GM19455 (cell line): ENCODE results near the gene SLC9A2.
A peak's percentile ranks its signal among the peaks of the same experiment; 100 is the strongest.

Experiments used
- ATAC-seq: cut with Tn5 transposase; IDR thresholded peaks from one replicate; pipeline ENCODE4 v1.9.1; 2021; ENCODE audit not compliant: unreplicated experiment

Gene SLC9A2

DNA sequence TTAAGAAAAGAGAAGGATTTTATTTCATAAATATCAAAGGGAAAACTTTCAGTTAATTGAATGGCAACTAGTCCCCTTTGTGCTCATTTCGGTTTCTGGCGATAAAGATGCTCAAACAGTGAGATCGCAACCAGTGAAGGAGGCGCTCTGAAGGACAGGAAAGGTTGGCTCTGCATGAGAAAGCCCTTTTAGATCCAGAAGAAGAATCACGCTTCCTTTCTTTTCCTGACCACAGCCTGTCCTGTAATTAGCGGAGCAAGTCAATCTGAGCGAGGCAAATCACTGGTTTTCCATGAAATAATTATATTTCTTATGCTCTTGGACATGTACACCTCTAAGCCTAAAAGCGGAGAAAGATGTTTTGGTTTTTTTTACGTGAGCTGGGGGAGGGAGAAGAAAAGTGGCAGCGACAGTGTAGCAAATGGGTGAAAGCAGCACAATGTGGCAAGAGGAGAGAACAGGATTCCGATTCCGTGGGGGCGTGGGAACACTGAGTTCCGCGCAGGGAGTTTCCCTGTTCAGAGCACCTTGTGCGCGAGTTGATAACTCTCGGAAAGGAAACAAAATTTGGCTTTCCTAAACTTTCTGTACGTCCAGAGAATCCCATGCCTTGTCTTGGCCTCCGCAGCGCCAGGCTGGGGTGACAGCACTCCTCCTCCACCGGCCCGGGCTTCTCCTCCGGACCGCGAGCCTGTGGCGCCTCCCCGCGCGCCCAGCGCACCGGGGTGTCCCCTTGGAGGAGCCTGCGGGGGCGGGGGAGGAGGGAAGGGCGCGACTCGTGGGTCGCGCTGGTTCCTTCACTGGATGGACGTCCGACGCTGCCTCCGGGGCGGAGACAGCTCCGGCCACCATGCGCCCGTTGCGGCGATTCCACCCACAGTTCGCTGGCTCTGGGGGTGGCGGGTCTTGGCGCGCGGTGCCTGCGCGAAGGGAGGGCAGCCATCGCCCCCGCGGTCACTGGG is 620 bp upstream of the SLC9A2 start:
- ATAC-seq = no peak

DNA sequence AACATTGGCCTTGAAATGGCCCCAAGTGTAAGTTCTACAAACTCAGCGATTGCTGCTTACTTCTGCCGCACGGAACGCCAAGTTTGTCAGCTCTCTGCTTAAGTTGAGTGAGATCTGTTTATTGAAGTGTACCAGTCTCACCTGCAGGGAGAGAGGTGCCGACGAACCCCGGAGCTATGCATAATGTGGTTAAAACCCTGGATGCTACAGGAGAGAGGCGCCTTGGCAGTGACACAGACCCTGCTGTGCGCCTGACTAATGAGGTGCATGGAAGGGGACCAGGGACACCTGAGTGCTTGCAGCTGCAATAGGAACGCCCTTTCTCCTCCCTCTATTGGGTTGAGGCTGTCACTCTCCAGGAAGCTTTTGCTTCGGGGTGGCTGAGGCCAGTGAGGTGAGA is 979 bp downstream of the SLC9A2 start:
- no peak for ATAC-seq

DNA sequence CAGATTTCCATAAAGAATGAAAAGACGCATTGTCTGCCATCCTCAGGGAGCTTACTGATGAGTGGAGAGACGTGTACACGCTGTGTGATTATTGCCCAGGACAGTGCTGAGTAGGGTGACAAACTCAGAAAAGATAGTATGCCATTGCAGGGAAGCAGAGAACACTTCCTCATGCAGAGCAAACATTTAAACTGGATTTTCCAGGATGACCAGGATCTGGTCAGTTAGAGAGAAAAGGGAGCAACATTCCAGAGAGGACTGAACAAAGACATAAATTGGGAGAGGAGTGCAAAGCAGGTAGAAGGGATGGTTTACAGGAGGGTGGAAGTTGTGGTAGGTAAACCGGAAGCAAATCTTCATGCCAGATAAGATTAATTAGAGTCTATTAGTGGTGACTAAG is 2.3 kb downstream of the SLC9A2 start:
- ATAC-seq = no peak

DNA sequence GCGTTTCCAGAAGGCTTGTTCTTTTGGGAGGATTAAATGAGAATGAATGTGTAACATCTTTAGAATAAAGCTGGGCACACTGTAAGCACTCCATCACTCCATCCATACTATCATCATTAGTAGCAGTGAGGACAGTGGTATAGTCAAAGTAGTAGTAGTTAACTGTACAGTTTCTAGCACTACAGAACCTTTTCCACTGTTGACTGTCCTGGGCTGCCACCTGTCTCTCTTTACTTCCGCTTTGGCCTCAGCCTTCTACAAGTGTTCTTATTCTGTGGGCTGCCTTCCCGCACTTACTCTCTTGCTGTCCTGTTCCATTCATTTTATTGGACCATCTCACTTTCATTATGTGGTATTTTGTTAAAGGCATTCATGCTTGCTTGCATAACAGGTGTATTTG is 3.3 kb downstream of the SLC9A2 start:
- peak; percentile 60 for ATAC-seq

DNA sequence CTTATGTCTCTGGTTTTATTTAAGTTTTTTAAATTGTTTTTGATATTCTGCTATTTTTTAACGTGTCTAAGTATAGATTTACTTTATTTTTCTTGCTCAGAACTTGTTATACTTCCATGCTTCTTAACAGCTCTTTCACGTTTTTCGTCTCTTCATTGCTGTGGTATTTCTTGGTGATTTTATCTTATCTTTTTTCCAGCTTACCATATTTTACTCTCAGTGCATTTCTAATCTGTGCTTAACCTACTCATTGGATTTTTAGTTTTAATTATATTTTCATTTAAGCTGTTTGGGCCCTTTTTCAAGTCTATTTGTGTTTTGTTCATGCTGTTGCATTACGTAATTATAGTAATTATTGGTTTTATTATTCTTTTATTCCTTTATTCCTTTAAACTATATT is 11.1 kb downstream of the SLC9A2 start:
- ATAC-seq = no peak

DNA sequence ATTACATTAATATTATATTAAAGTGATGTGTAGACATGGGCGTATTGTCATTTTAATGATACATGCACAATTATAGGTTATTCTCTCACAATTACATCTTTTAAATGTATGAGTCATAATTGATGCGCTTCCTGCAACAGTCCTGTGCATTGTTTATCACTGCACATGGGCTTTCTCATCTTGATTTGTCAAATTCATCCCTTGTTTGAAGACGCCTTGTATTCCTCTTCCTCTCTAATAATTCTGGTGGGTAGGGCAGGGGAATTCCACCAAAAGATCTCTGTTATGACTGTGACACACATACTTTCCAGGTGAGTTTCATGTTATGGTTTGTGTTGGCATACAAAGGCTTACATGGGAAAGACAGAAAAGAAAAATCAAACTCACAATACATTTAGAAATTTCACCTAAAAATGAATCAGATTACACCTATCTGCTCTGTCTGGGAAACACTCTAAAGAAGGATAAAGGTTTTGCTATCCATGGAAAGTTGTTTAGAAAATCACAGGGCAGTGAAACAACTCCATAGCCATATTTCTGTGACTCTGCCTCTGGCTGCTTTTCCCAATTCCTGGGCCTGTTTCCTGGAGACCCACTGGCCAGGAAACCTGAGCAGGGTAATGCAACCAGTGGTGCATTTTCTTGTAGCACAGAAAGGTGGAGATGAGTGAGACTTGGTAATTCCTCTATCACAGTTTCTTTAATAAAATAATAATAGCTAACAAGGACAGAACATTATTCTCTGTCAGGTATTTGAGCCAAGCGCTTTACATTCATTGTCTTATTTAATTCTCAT is 13.2 kb downstream of the SLC9A2 start:
- no peak for ATAC-seq

DNA sequence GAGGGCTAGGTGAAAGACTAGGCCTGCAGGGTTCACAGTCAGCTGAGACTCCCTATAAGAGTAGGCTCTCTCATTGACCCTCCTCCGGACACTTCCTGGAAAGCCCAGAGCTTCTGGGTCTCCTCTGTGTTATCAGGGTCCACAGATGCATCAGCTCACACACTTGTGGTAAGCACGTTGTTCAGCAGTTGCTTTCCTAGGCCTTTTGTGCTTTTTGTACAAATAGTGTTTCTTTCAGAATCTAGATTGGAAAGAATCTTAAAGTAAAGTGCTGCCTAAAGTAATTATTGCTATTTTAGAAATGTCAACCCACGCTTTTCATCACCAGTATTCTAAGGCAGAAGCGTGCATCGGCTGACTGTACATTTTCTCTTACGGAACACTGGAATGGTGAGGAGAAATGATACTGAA is 15.5 kb downstream of the SLC9A2 start:
- no peak for ATAC-seq

DNA sequence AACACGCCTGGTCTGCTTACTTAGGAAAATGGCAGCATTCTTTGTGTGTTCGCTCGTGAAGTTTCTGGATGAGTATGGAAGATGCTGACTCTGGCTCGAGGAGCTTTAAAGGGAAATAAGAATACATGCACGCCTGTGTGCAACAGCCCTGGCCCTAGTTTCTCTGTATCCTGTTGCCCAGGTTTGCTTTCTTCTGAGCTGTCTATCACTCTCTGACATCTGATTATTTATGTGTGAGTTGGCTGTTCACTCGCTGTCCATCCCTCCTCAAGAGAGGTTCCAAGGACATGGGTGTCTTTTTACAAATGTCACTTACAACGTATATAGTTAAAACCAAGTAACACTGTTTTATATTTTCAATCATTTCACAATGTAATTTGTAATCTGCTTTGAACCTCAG is 16.0 kb downstream of the SLC9A2 start:
- no peak for ATAC-seq

DNA sequence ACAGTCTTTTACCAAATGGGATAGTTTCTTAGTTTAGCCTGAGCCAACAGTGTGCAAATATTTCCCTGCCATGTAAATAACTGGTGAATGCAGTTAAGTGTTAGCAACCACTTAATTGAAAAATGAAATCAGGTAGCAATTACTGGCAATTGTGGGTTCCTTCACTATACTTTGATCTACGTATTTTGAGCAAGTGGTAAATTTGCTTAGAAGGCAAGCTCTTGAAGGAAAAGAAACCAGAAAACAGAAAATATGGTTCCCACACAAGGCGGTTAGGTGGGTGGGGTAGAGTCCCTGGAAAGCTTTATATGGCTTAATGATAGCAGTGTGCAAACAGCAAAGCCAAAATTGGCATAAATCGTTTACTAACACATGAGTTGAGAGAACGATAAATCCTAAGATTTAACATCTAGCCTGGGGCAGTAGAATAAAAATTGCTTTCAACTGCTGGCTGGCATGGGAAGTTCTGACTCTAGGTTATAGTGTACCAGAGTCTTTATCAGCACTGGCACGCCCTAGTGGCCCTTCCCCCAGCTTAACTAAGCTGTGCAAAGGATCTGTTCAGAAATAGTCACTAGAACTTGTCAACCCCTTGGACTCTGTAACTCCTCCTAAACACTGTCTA is 17.0 kb downstream of the SLC9A2 start:
- ATAC-seq = no peak

DNA sequence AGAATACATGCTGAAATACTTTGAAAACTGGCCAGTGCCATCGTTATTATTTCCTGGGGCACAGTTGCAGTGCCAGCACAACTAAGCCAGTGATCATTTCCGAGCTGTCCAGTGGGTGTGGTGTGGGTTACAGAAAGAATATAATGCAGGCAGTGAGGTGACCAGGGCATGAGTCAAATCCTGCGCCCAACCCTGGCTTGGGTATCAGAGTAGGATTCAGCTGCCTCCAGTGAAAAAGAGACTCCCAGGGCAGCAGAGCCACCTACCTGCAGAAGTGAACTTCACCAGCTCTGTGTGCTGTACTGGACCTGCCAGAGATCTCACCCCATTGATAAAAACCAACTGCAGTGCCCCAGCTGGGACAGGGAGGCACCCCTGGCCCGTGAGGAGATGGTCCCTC is 18.0 kb downstream of the SLC9A2 start:
- ATAC-seq = no peak

DNA sequence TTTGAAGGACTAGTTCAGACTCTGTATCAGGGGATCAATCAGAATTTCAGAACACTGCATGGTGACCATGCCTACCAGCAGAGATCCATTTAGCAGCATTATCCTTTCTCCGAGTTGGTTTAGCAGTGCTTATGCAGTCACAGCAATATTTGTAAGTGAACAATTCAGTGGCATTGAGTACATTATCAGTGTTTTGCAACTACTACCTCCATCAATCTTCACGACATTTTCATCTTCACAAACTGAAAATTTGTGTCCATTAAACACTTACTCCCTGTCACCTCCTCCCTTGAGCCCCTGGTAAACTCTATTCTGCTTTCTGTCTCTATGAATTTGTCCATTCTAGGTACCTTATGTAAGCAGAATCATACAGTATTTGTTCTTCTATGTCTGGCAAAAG is 20.1 kb downstream of the SLC9A2 start:
- ATAC-seq = no peak

DNA sequence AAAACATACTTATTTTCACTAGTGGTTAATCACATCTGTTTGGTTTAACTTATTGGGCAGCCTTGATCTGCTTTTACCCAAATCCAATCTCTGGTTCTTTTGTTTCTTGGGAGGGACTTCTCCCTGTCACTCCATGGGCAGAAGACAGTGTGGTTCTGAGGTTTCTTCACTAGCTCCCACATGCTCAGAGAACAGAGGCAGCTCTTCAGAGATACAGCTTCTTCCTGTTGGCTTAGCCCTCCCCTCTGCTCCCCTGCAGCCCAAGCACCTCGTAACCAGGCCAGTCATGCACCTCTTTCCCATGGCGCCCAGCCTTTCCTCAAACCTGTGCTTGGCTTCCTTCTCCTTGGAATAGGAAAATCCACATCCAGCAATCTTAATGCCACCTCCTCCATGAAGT is 32.8 kb downstream of the SLC9A2 start:
- no peak for ATAC-seq

DNA sequence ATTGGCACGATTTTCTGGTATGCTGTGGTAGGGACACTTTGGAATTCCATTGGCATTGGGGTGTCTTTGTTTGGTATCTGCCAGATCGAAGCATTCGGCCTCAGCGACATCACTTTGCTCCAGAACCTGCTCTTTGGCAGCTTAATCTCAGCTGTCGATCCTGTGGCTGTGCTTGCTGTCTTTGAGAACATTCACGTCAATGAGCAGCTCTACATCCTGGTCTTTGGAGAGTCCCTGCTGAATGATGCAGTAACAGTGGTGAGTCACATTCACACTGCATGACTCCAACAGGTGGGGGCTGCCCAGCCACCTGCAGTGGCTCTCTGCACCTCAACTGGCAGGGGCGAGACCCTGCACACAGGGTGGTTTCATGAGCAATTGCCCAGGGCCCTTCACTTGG is 38.4 kb downstream of the SLC9A2 start:
- ATAC-seq = no peak

DNA sequence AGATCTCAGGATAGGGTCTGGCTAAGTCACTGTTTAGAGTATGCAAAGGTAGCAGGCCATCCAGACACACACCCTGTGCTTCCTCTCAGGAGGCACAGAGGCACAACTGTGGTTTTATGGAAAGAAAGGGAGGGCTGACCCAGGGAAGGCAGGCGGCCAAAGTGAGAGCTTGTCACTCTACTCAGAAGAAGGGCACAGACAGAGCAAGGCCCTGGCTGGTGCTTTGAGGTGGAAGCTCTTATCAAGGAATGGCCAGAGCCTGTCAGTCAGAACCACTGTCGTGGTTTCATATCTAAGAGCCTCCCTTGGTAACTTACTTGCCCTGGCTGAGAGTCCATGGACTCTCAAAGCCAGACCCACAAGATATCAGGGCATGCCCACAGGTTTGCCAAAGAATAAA is 40.7 kb downstream of the SLC9A2 start:
- no peak for ATAC-seq

DNA sequence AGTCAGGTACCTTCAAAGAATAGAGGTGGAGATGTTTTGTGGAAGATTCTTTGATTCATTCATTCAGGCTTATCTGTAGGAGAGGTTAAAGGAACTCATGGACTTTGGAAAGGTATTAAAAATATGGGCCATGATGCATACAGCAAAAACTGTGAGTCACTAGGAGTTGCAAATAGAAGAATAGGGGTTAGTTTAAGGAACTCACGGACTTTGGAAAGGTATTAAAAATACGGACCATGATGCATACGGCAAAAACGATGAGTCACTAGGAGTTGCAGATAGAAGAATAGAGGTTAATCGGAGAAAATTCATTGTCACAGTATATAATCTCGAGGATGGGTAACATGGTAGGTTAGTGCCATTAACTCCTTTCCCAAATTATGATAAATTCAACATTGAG is 41.2 kb downstream of the SLC9A2 start:
- no peak for ATAC-seq

DNA sequence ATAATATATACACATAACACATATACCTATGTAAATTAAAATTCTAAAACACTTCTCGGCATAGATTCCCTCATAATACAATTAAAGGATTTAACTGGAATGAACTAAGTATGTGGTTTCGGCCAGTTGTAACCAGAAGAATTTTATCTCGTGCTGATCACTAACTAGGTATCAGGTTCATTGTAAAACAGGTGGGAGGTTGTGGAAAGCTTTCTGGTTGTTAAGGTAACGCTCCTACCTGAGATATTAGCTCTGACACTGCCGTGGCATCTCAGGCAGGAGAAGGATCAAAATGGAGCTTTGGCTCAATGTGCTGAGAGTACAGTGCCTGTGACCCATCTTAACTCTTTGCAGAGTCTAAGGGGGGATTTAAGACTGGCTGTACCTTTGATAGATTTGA is 42.5 kb downstream of the SLC9A2 start:
- no peak for ATAC-seq

DNA sequence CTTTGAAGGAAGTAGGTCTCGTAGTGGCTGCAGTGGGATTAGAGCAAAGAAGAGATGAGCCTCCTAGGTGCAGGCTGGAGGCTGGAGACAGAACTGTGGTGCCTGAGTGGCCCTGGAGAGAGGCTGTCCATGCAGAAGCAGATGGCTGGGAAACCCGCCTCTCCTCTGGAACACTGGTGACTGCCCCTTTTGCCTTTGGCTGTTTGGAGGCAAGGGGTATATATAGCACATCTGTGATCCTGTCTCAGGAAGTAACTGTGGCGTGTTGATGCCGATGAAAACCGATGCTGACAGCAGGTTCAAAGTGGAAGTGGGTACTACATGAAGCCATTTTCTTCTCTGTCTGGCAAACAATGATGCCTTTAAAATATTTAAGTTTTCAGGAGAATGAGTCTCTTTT is 43.5 kb downstream of the SLC9A2 start:
- no peak for ATAC-seq

DNA sequence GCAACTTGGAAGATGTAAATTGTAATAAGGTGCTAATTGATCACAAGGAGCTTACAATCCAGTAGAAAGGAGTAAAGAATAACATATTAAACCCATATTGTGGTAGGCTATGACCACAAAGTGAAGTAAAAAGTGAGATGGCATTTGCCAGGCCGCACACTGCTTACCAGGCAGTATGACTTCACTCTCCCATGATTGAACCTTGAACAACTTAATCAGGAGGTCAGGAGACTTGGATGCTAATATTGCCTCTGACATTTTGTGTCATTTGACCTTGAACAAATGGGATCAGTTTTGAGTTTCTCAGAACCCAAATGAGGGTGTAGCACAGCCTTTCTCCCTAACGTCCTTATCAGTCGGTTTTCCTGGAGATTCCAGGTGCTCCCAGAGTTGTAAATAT is 44.0 kb downstream of the SLC9A2 start:
- ATAC-seq = no peak

DNA sequence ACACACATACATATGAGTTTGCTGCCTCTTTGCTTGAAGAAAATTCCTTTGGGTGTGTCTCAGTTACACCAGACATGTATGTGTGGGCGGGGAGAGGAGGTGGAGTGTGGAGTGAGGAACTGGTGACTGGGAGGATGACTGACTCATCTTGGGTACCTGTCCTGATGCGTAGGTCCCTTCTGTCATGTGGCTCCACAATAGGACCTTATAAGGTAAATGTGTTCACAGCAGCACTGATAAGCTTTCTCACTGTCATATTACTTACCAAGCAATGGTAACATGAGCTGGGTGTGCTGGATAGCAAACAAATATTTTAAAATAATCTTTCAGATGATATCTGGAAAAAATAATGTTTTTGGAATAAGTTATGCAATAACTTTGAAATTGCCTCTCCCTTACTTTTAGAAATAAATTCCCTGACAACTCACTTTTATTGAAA is 45.1 kb downstream of the SLC9A2 start:
- no peak for ATAC-seq

DNA sequence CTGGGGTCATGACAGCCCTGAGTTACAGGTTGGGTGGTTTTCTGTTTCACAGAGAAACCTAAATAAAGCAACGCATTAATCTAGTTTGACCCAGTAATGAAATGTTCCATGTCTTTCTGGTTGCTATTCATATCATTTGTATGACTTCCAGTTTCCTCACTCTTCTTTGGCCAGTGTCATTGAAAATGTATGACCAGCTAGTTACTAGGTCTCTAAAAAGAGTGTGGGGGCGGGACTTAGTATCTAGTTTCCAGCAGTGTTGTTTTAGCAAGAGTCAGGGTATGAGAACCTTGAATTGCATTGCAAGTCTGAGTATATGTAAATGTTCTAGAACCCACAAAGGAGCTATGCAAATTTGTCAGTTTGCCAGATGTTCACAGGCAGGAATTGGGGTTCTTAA is 47.7 kb downstream of the SLC9A2 start:
- ATAC-seq = no peak

DNA sequence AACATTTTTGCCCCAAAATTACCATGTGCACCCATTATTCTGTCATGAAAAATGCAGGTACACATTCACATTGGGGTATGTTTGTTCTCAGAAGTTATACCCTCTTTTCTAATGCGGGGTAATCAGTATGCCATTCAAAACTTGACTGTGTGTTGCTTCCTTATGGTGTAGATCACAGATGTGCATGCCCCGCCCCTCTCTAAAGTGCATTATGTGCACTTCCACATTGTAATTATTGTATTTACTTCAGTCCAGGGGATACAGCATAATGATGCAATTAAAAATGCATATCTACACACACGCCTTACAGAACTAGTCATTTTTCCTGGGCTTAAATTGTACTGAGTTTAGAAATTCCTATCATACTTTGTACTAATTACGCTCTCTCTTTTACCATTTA is 48.8 kb downstream of the SLC9A2 start:
- ATAC-seq = no peak

DNA sequence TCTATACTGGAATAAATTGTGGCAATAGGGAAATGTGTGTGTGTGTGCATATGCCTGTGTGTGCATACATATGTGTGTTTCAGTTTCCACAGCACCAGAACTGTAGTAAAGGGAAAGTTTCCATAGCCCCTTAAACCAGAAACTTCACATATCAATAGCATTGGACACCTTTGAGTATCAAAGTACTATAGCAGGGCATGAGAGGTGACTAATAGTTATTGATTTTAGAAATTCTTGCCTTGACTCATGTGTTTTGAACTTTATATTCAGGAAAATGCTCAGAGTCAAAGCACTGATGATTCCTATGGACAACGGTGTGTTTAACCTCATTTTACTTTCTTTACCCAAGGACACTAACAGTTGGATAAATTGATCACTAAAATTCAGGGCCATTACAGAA is 50.0 kb downstream of the SLC9A2 start:
- no peak for ATAC-seq
